UCSD-AML1 (cell line): ENCODE results near the gene OMG.
A peak's percentile ranks its signal among the peaks of the same experiment; 100 is the strongest.
"Not testable (repeated sequence)": the region's sequence is repeated elsewhere in the genome, so short reads cannot be mapped to it uniquely, and the experiment has no call there.

Source experiments
- DNase-seq: peaks from one replicate; lab custom pipeline; 2025; ENCODE audit not compliant: unreplicated experiment; lab: John Stamatoyannopoulos, UW

Gene OMG, protein sequence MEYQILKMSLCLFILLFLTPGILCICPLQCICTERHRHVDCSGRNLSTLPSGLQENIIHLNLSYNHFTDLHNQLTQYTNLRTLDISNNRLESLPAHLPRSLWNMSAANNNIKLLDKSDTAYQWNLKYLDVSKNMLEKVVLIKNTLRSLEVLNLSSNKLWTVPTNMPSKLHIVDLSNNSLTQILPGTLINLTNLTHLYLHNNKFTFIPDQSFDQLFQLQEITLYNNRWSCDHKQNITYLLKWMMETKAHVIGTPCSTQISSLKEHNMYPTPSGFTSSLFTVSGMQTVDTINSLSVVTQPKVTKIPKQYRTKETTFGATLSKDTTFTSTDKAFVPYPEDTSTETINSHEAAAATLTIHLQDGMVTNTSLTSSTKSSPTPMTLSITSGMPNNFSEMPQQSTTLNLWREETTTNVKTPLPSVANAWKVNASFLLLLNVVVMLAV

GRCh38 chr17:31297090-31297489 is at the start of gene OMG:
Gene OMG (minus strand): TSS chr17:31297239. CDS start chr17:31296331, 908 bp downstream.
- no peak for DNase-seq

DNA sequence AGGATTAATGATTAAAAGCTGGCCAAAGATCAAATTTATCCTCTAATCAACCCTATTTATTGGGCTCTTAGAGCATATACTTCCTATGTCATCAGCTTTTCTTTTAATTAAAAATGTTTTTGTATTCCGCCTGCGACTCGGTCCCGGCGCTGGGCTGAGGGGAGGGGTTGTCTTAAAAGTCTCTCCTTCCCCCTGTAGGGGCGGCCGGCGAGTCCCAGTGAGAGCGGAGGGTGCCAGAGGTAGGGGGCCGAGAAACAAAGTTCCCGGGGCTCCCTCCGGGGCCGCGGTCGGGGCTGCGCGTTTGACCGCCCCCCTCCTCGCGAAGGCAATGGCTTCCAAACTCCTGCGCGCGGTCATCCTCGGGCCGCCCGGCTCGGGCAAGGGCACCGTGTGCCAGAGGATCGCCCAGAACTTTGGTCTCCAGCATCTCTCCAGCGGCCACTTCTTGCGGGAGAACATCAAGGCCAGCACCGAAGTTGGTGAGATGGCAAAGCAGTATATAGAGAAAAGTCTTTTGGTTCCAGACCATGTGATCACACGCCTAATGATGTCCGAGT is 48.2 kb upstream of the OMG start:
- DNase-seq: not testable (repeated sequence)

DNA sequence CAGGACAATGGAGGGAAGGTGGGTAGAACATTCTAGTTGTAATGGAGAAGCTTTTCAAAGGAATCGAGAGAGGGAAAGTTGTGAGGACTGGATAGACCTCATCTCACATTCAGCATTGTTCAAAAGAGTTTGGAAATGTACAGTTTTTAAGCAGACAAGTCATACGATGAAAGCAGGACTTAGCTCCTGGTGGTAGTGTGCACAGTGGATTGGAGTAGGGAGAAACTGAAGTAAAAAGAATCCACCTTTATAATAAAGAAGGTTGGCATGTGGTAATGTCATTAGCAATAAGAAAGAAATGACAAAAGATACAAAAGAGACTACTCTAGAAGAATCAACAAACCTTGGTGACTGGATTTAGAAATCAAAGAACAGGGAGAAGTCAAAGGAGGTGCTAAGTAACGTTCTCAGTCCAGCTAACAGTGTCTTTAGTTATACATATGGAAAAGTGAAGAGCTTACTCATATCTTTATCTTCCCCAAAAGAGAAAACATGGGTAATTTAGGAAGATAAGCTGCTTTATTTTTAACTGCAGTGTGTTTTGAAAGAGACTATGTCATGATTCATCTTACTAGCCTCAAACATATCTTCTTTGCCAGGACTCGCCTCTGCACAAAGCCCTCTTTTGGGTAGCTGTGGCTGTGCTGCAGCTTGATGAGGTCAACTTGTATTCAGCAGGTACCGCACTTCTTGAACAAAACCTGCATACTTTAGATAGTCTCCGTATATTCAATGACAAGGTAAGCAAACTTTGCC is 43.0 kb upstream of the OMG start:
- DNase-seq: no peak

GRCh38 chr17:31329221-31329620 is 32.2 kb upstream of the OMG start:
- no peak for DNase-seq

- DNase-seq: no peak
These were observed 31.1 kb upstream of the OMG start for GRCh38 chr17:31328160-31328535.

DNA sequence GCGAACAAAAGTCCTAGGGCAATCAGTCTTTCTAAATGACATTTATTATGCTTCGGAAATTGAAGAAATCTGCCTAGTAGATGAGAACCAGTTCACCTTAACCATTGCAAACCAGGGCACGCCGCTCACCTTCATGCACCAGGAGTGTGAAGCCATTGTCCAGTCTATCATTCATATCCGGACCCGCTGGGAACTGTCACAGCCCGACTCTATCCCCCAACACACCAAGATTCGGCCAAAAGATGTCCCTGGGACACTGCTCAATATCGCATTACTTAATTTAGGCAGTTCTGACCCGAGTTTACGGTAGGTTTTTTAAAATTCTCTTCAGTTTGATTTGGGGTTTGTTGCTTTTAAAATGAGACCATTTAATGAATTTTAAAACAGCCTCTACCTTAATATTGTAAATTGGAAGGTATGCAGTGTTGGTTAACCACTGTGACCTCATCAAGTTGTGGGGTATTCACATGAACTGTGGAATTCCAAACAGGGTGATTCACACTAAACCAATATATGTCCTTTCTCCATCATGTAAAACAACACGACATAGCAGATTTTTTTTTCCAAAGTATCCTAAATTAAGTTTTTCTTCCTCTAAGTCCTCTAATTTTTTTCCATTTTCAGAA is 30.6 kb upstream of the OMG start:
- no peak for DNase-seq

DNA sequence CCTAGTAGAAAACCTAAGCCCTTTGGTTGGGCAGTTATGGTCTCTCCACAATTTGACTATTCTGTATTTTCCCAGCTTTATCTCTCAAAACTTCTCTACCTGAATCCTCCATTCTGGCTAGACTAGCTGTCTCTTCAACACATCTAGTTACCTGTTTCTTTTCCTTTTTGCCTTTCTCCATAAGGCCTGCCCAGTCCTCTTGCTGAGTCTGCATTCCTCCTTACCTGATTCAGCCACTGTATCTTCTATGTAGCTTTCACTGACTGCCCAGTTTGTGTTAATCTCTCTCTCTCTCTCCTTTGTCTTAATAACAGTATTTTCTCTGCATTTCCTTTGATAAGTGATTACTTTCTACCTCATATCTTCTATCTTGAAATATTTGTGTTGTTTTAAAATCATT is 26.5 kb upstream of the OMG start:
- DNase-seq: no peak

DNA sequence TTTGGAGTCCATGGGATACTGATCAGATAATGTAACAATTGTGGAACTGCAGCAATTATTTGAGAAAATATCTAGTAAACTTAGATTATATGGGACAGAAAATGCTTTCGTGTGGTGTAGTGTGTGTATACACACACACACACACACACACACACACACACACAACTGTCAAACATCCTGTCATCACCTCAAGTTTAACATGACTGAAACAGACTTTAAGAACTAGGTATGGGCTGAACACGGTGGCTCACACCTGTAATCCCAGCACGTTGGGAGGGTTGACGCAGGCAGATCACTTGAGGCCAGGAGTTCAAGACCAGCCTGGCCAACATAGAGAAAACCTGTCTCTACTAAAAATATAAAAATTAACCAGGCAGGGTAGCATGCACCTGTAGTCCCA is 24.9 kb upstream of the OMG start:
- no peak for DNase-seq

- peak; percentile 57 for DNase-seq
These were observed 24.4 kb upstream of the OMG start, which contains the start of gene EVI2A for GRCh38 chr17:31321481-31321880. Gene EVI2A (minus strand): TSS chr17:31321622. CDS start chr17:31319013, 2,609 bp downstream.

DNA sequence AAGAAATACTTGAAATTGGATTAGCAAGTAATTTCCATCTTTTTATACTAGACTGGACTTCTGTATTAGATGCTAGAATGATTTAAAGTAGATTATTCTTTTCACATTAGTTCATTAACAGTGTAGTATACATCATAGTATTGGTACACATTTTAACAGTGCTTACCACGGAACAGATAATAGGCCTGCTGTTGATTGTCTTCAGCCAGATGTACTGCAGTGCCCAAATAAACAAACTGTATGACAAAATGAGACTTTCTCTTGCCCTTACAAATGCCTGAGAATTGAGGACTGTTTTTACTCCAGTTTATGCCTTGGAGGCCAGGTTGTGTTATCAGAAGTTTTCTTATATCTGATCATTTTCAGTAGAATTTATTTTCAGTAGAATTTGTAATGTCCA is 23.8 kb upstream of the OMG start:
- DNase-seq: no peak

- DNase-seq: no peak
These were observed 23.2 kb upstream of the OMG start for GRCh38 chr17:31320241-31320640.

DNA sequence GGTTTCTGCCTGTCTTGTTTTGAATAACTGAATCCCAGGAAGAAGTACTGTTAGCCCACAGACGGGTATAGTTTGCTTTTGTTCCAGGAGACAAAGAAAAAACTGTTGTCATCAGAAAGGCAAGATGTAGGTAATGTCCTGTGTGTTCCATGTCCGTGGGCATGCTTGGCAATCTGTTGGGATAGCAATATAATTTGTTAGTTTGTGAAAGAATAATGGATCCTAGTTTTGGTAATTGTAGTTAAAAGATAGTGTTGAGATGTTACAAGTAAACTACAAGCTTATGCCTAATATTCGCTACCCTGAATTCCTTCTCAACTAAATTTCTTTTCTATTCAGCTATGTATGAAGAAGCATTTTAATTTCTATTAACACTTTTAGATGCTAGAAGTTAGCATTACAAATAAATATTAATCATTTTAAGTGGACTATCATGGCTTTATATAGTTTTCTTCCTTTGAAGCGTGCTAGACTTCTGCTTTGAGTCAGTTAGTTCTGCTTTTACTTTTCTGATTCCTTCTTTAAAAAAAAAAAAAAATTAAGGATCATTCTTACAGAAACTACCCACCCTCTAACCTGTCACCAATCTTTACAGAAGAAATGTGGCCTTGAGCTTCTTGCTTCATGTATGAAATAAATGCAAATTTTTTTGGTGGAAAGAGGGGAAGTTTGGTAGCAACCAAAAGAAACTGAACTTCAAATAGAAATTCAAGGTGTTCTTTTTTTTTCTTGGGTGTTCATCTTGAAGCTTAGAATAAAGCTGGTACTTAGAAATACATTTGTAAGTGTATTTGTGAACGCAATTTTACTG is 22.0 kb upstream of the OMG start:
- no peak for DNase-seq

- no peak for DNase-seq
These were observed 21.3 kb upstream of the OMG start for GRCh38 chr17:31318298-31318801.

DNA sequence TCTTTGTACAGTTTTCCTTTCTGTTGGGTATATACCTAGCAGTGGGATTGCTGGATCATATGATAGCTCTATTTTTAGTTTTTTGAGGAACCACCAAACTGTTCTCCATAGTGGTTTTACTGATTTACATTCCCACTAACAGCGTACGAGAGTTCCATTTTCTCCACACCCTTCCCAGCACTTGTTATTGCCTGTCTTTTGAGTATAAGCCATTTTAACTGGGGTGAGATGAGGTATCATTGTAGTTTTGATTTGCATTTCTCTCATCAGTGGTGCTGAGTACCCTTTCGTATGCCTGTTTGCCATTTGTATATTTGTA is 17.7 kb upstream of the OMG start:
- DNase-seq: no peak

DNA sequence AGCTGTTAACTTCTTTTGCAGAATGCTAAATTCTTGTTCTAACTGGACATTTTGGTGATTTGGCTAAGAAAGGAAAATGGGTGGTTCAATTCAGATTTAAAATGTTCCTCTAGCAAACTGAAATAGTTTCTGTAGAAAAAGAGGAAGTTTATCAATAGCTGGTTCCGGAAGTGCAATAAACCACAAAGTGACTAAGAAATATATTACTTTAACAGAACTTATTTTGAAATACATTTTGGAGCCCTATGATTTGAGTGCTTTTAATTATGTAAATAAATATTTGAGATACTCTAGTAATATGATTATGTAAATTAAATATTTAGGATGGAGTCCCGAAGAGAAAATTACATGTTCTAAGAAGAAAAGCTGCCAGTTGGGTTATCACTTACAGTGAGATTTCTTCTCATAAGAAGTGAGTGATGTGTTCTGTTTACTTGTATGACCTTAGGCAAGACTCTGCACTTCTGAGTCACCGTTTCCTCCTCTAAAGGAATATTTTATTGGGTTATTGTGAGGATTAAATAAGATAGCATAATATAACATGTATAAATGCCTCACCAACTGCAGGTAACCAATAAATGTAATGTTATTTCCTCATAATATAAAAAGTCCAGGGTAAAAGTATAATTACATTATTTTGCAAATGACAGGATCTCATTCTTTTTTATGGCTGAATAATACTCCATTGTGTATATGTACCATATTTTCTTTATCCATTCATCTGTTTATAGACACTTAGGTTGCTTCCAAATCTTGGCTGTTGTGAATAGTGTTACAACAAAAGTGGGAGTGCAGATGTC is 17.1 kb upstream of the OMG start, which contains the start of gene EVI2B:
EVI2B (minus strand) TSS at position 73 of the 800 bp plus-strand sequence. CDS start 8,445 bp downstream, outside the sequence.
- no peak for DNase-seq

GRCh38 chr17:31312223-31312622 is 15.2 kb upstream of the OMG start:
- not testable (repeated sequence) for DNase-seq

DNA sequence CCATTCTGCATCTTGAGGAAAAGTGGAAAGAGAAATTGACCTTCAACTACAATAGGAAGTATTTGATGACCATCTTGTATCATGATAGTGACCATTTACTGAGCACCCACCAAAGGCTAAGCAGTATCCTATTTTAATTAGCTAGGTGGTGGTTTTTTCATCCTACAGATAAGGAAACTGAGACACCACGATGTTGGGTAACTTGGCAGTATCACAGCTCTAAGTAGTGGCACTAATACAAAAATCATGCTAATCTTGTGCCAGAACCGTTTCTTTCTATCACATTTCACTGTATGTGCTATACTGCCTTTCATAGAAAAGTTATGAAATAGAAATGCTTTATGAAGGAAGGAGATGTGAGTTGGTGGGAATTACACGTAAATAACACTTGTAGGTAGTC is 14.5 kb upstream of the OMG start:
- no peak for DNase-seq

DNA sequence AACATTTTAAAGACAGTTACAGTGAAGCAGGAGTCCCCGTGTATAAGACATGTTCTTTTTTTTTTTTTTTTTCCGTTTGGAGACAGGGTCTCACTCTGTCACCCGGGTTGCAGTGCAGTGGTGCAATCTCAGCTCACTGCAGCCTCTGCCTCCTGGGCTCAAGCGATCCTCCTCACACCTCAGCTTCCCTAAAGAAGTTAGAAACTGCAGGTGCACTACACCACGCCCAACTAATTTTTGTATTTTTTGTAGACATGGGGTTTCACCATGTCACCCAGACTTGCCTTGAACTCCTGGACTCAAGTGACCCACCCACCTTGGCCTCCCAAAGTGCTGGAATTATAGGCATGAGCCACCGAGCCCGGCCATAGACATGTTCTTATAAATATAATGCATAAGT is 13.8 kb upstream of the OMG start:
- no peak for DNase-seq

DNA sequence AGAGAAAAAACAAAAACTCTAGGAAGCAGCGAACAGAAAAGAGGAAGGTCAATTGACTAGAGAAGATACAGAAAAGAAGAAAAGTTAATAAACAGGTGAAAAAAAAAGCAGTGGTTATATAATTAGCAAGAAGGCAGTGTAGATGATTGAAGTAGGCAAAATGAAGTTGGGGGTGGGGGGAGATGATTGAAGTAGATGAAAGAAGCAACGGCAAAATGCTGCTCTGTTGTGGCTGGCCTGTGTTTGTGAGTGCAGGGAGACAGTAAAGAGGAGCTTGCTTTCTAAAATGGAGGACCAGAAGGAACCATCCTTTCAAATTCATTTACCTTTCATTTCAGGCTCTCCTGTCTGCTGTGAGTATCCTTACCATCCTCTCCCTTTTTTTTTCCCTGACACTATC is 13.2 kb upstream of the OMG start:
- DNase-seq: no peak

- no peak for DNase-seq
These were observed 12.5 kb upstream of the OMG start for GRCh38 chr17:31309556-31309955.
